GM12878 (cell line): Measurements from ENCODE around the gene ZNFX1. TPM values are rescaled to one million over a fixed set of nuclear protein-coding genes. Genes with fewer than 3 reads are reported as not detected.

Experiments
- MLLT1 ChIP-seq: fragments of 450-650 bp; IDR thresholded peaks from 2 replicates; pipeline ENCODE4 v1.6.1; 2016; ENCODE audit warnings: mild to moderate bottlenecking
- NBN ChIP-seq: fragments of 450-650 bp; IDR thresholded peaks from 2 replicates; pipeline ENCODE4 v1.6.1; 2016
- PKNOX1 ChIP-seq: fragments of 450-650 bp; IDR thresholded peaks from 2 replicates; pipeline ENCODE4 v1.6.1; 2016; ENCODE audit warnings: mild to moderate bottlenecking
- POLR2AphosphoS5 ChIP-seq: IDR thresholded peaks from 2 replicates; pipeline ENCODE4 v1.6.1; 2011; ENCODE audit warnings: mild to moderate bottlenecking, low read length, inconsistent platforms
- ZNF687 ChIP-seq: fragments of 450-650 bp; IDR thresholded peaks from 2 replicates; pipeline ENCODE4 v1.6.1; 2017; ENCODE audit warnings: mild to moderate bottlenecking, moderate library complexity
- polyA plus RNA-seq, 11 experiments: library from polyadenylated mRNA; depleted of rRNA in 4 of 11; unstranded in 6 of 11; stranded (reverse) in 5 of 11; fragments of >200 nt; fragmentation: Nextera tagmentation in 4 of 11; fragmentation: Illumina TruSeq in 1 of 11; extraction: Ambion mirVana in 4 of 11; extraction: Trizol in 1 of 11; gene quantifications; 1 replicate in 1 of 11; 2 replicates in 10 of 11; pipeline versions ENCODE4 v1.2.1 to v1.2.3, GENCODE V29; 2011 to 2016; ENCODE audit warnings: inconsistent platforms in 2 of 11, missing spikeins in 2 of 11, low read depth in 1 of 11
- total RNA-seq, 4 experiments: library from RNA; depleted of rRNA in 3 of 4; stranded (reverse); fragments of >200 nt in 3 of 4; fragmentation: Illumina TruSeq in 1 of 4; extraction: Trizol in 1 of 4; gene quantifications; 2 replicates each; pipeline versions ENCODE4 v1.2.1 to v1.2.3, GENCODE V29; 2013 to 2021
- TF ChIP-seq, protein P1 (sequence below): fragments of 450-650 bp; IDR thresholded peaks from 2 replicates; pipeline ENCODE4 v1.6.1; 2017; ENCODE audit warnings: antibody characterized with exemption, mild to moderate bottlenecking, moderate library complexity
- TF ChIP-seq, protein P2 (sequence below): fragments of 450-650 bp; formaldehyde crosslinking; IDR thresholded peaks from 2 replicates; pipeline ENCODE4 v1.4.0; 2022; ENCODE audit warnings: mild to moderate bottlenecking, moderate library complexity
- TF ChIP-seq, protein P3 (sequence below): fragments of 450-650 bp; IDR thresholded peaks from 2 replicates; pipeline ENCODE4 v1.6.1; 2018; ENCODE audit warnings: mild to moderate bottlenecking, low read depth, moderate library complexity; ENCODE audit not compliant: partially characterized antibody

ZNFX1 gene
- total and polyA plus RNA-seq, 10 of the 15 experiments (the other 5 are each of a cell fraction or from before 2014, with no cell fraction given), result 7.4 to 31.5 (median 25.6) TPM

DNA sequence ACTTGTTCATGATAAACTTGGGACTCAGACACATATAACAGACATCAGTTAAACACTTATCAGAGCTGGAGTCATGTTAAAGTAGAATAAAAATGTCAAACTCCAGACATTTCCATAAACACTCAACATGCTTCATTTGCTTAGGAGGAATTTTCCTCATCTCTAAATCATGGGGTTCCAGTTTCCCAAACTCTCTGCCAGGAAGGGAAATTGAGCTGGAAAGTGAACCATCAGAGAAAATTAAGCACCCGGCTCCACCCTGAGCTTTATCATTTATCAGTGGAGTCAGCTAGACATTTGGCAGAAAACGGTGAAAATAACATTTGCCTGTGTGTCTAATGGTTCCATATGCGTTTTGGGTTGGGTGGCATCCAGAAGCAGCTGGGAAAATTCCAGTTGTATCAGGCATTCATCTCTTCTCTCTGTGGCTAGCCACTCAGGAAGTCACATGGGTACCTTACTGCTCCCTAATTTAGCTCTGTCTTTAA lies 25.3 kb upstream of the ZNFX1 start (continued):
- TF ChIP-seq, protein P1, sequence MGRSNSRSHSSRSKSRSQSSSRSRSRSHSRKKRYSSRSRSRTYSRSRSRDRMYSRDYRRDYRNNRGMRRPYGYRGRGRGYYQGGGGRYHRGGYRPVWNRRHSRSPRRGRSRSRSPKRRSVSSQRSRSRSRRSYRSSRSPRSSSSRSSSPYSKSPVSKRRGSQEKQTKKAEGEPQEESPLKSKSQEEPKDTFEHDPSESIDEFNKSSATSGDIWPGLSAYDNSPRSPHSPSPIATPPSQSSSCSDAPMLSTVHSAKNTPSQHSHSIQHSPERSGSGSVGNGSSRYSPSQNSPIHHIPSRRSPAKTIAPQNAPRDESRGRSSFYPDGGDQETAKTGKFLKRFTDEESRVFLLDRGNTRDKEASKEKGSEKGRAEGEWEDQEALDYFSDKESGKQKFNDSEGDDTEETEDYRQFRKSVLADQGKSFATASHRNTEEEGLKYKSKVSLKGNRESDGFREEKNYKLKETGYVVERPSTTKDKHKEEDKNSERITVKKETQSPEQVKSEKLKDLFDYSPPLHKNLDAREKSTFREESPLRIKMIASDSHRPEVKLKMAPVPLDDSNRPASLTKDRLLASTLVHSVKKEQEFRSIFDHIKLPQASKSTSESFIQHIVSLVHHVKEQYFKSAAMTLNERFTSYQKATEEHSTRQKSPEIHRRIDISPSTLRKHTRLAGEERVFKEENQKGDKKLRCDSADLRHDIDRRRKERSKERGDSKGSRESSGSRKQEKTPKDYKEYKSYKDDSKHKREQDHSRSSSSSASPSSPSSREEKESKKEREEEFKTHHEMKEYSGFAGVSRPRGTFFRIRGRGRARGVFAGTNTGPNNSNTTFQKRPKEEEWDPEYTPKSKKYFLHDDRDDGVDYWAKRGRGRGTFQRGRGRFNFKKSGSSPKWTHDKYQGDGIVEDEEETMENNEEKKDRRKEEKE, result no peak
- no peak for TF ChIP-seq ZNF687
- no peak for TF ChIP-seq MLLT1
- no peak for TF ChIP-seq POLR2AphosphoS5
- no peak for TF ChIP-seq PKNOX1
- TF ChIP-seq NBN, result no peak
- TF ChIP-seq, protein P2, sequence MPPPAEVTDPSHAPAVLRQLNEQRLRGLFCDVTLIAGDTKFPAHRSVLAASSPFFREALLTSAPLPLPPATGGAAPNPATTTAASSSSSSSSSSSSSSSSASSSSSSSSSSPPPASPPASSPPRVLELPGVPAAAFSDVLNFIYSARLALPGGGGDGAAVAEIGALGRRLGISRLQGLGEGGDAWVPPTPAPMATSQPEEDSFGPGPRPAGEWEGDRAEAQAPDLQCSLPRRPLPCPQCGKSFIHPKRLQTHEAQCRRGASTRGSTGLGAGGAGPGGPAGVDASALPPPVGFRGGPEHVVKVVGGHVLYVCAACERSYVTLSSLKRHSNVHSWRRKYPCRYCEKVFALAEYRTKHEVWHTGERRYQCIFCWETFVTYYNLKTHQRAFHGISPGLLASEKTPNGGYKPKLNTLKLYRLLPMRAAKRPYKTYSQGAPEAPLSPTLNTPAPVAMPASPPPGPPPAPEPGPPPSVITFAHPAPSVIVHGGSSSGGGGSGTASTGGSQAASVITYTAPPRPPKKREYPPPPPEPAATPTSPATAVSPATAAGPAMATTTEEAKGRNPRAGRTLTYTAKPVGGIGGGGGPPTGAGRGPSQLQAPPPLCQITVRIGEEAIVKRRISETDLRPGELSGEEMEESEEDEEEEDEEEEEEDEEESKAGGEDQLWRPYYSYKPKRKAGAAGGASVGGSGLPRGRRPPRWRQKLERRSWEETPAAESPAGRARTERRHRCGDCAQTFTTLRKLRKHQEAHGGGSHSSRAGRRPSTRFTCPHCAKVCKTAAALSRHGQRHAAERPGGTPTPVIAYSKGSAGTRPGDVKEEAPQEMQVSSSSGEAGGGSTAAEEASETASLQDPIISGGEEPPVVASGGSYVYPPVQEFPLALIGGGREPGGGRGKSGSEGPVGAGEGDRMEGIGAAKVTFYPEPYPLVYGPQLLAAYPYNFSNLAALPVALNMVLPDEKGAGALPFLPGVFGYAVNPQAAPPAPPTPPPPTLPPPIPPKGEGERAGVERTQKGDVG (CRISPR knock-in tag), result no peak
- TF ChIP-seq, protein P3, sequence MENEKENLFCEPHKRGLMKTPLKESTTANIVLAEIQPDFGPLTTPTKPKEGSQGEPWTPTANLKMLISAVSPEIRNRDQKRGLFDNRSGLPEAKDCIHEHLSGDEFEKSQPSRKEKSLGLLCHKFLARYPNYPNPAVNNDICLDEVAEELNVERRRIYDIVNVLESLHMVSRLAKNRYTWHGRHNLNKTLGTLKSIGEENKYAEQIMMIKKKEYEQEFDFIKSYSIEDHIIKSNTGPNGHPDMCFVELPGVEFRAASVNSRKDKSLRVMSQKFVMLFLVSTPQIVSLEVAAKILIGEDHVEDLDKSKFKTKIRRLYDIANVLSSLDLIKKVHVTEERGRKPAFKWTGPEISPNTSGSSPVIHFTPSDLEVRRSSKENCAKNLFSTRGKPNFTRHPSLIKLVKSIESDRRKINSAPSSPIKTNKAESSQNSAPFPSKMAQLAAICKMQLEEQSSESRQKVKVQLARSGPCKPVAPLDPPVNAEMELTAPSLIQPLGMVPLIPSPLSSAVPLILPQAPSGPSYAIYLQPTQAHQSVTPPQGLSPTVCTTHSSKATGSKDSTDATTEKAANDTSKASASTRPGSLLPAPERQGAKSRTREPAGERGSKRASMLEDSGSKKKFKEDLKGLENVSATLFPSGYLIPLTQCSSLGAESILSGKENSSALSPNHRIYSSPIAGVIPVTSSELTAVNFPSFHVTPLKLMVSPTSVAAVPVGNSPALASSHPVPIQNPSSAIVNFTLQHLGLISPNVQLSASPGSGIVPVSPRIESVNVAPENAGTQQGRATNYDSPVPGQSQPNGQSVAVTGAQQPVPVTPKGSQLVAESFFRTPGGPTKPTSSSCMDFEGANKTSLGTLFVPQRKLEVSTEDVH, result no peak
